Activated naive CD8-positive, alpha-beta T cell treated with anti-CD3 and anti-CD28 coated beads, Interleukin-2, amount 50 U/mL, for 24 hours (primary cell): ENCODE results near the gene MLH3.
"Not testable (repeated sequence)": the region's sequence is repeated elsewhere in the genome, so short reads cannot be mapped to it uniquely, and the experiment has no call there.

Experiments used
- ATAC-seq: fragments of 150-1000 bp; cut with Tn5 transposase; one replicate; pipeline ENCODE4 v1.10.0; 2021
- DNase-seq: peaks from one replicate; pipeline ENCODE4 v3.0.0; 2021
- H3K27ac Mint-ChIP-seq: one replicate; pipeline ENCODE4 v1.8.0; 2021; ENCODE audit warnings: mild to moderate bottlenecking, mixed read lengths
- H3K27me3 Mint-ChIP-seq: one replicate; pipeline ENCODE4 v1.8.0; 2021; ENCODE audit warnings: mixed read lengths
- H3K36me3 Mint-ChIP-seq: one replicate; pipeline ENCODE4 v1.8.0; 2021; ENCODE audit warnings: low read depth, mixed read lengths
- H3K4me1 Mint-ChIP-seq: one replicate; pipeline ENCODE4 v1.8.0; 2021; ENCODE audit warnings: mixed read lengths
- H3K4me3 Mint-ChIP-seq: one replicate; pipeline ENCODE4 v1.8.0; 2021; ENCODE audit warnings: mild to moderate bottlenecking, moderate library complexity, mixed read lengths
- H3K9me3 Mint-ChIP-seq: one replicate; pipeline ENCODE4 v1.8.0; 2021; ENCODE audit warnings: mixed read lengths

Gene MLH3

GRCh38 chr14:75077794-75078193 lies 26.5 kb upstream of the MLH3 start:
- no peak for ATAC-seq
- H3K36me3 Mint-ChIP-seq, result no peaks in the 10 kb centered on the region
- DNase-seq, result no peak
- H3K4me1 Mint-ChIP-seq, result no peaks in the 10 kb centered on the region
- H3K9me3 Mint-ChIP-seq, result no peaks in the 10 kb centered on the region
- H3K27me3 Mint-ChIP-seq, result no peaks in the 10 kb centered on the region
- no peak overlapping the region for H3K4me3 Mint-ChIP-seq
- H3K27ac Mint-ChIP-seq, result no peak overlapping the region

- DNase-seq (no peak), ATAC-seq (no peak)
- Mint-ChIP-seq H3K36me3 (no peaks in the 10 kb centered on the region), H3K9me3 (no peaks in the 10 kb centered on the region), H3K27ac (no peak overlapping the region), H3K4me1 (peaks cover 3% of the 10 kb centered on the region), H3K4me3 (no peak overlapping the region), H3K27me3 (no peaks in the 10 kb centered on the region)
These were observed 19.1 kb upstream of the MLH3 start for GRCh38 chr14:75070383-75070782.

GRCh38 chr14:75069811-75070145 lies 18.5 kb upstream of the MLH3 start:
- no peak overlapping the region for H3K4me3 Mint-ChIP-seq
- no peaks in the 10 kb centered on the region for H3K36me3 Mint-ChIP-seq
- ATAC-seq (no peak), DNase-seq (no peak)
- H3K27me3 Mint-ChIP-seq, result no peaks in the 10 kb centered on the region
- H3K9me3 Mint-ChIP-seq, result no peaks in the 10 kb centered on the region
- H3K27ac Mint-ChIP-seq, result no peak overlapping the region
- H3K4me1 Mint-ChIP-seq, result peaks cover 3% of the 10 kb centered on the region

- H3K27ac Mint-ChIP-seq, result no peak within 1 kb of the TSS
- H3K9me3 Mint-ChIP-seq, result no peaks in the 10 kb centered on the region
These were observed 18.0 kb upstream of the MLH3 start, which contains the start of gene ZC2HC1C for GRCh38 chr14:75069121-75069810. Gene ZC2HC1C, plus strand, starts transcription at chr14:75069641. Its CDS starts 933 bp downstream, at chr14:75070574.

GRCh38 chr14:75068294-75069120 lies 17.2 kb upstream of the MLH3 start:
- Mint-ChIP-seq H3K27ac (no peak overlapping the region), H3K9me3 (no peaks in the 10 kb centered on the region), H3K36me3 (no peaks in the 10 kb centered on the region), H3K4me1 (peaks cover 13% of the 10 kb centered on the region), H3K27me3 (no peaks in the 10 kb centered on the region), H3K4me3 (no peak overlapping the region)
- ATAC-seq, result no peak
- no peak for DNase-seq

More at GRCh38 chr14:75069121-75069810, 18.0 kb upstream of the MLH3 start, which contains the start of gene ZC2HC1C:
- no peaks in the 10 kb centered on the region for H3K36me3 Mint-ChIP-seq
- H3K4me3 Mint-ChIP-seq, result no peak within 1 kb of the TSS
- ATAC-seq (peak; percentile 91), DNase-seq (peak; percentile 81)
- H3K27me3 Mint-ChIP-seq, result no peaks in the 10 kb centered on the region
- peaks cover 6% of the 10 kb centered on the region for H3K4me1 Mint-ChIP-seq

GRCh38 chr14:75067765-75068164 lies 16.5 kb upstream of the MLH3 start:
- not testable (repeated sequence) for ATAC-seq

GRCh38 chr14:75067212-75067611 lies 15.9 kb upstream of the MLH3 start:
- Mint-ChIP-seq H3K36me3 (no peaks in the 10 kb centered on the region), H3K9me3 (no peaks in the 10 kb centered on the region), H3K27ac (no peak overlapping the region), H3K4me3 (no peak overlapping the region), H3K27me3 (no peaks in the 10 kb centered on the region), H3K4me1 (peaks cover 23% of the 10 kb centered on the region)
- ATAC-seq (no peak), DNase-seq (no peak)

More at GRCh38 chr14:75067765-75068164, 16.5 kb upstream of the MLH3 start:
- H3K4me3 Mint-ChIP-seq, H3K36me3 Mint-ChIP-seq, H3K9me3 Mint-ChIP-seq, H3K27me3 Mint-ChIP-seq, DNase-seq, H3K27ac Mint-ChIP-seq: not testable (repeated sequence)
- peaks cover 18% of the 10 kb centered on the region for H3K4me1 Mint-ChIP-seq

GRCh38 chr14:75066691-75067090 lies 15.4 kb upstream of the MLH3 start:
- no peak overlapping the region for H3K27ac Mint-ChIP-seq
- peaks cover 2% of the 10 kb centered on the region for H3K36me3 Mint-ChIP-seq
- ATAC-seq (no peak), DNase-seq (no peak)
- no peak overlapping the region for H3K4me3 Mint-ChIP-seq
- no peaks in the 10 kb centered on the region for H3K27me3 Mint-ChIP-seq
- H3K9me3 Mint-ChIP-seq, result no peaks in the 10 kb centered on the region
- H3K4me1 Mint-ChIP-seq, result peaks cover 23% of the 10 kb centered on the region

- Mint-ChIP-seq H3K36me3 (peaks cover 23% of the 10 kb centered on the region), H3K4me1 (peaks cover 25% of the 10 kb centered on the region), H3K4me3 (peak overlapping the region; percentile 98), H3K9me3 (no peaks in the 10 kb centered on the region), H3K27ac (peak overlapping the region; percentile 95), H3K27me3 (no peaks in the 10 kb centered on the region)
- peak; percentile 8 for ATAC-seq
- no peak for DNase-seq
These were observed 12.9 kb upstream of the MLH3 start for GRCh38 chr14:75064205-75064567.

- DNase-seq (peak; percentile 95), ATAC-seq (peak; percentile 100)
- H3K9me3 Mint-ChIP-seq, result no peaks in the 10 kb centered on the region
- peak within 1 kb of the TSS; percentile 95 for H3K27ac Mint-ChIP-seq
- H3K4me3 Mint-ChIP-seq, result peak within 1 kb of the TSS; percentile 98
- peaks cover 24% of the 10 kb centered on the region for H3K36me3 Mint-ChIP-seq
- peaks cover 25% of the 10 kb centered on the region for H3K4me1 Mint-ChIP-seq
- H3K27me3 Mint-ChIP-seq, result no peaks in the 10 kb centered on the region
These were observed 12.4 kb upstream of the MLH3 start, which contains the start of gene ACYP1 for GRCh38 chr14:75063491-75064204. Gene ACYP1, minus strand, starts transcription at chr14:75064024. Its CDS starts 471 bp downstream, at chr14:75063553.

GRCh38 chr14:75063013-75063412 lies 11.7 kb upstream of the MLH3 start:
- Mint-ChIP-seq H3K27me3 (no peaks in the 10 kb centered on the region), H3K4me1 (peaks cover 25% of the 10 kb centered on the region), H3K27ac (peak overlapping the region; percentile 95), H3K4me3 (peak overlapping the region; percentile 98), H3K9me3 (no peaks in the 10 kb centered on the region), H3K36me3 (peaks cover 27% of the 10 kb centered on the region)
- DNase-seq (no peak), ATAC-seq (no peak)

- Mint-ChIP-seq H3K27ac (no peak overlapping the region), H3K4me1 (peaks cover 29% of the 10 kb centered on the region), H3K9me3 (no peaks in the 10 kb centered on the region), H3K27me3 (no peaks in the 10 kb centered on the region), H3K4me3 (no peak overlapping the region), H3K36me3 (peaks cover 42% of the 10 kb centered on the region)
- DNase-seq (no peak), ATAC-seq (no peak)
These were observed 9.2 kb upstream of the MLH3 start for GRCh38 chr14:75060420-75060819.

GRCh38 chr14:75059642-75060041 lies 8.4 kb upstream of the MLH3 start:
- no peaks in the 10 kb centered on the region for H3K9me3 Mint-ChIP-seq
- ATAC-seq, result no peak
- peaks cover 46% of the 10 kb centered on the region for H3K36me3 Mint-ChIP-seq
- H3K27me3 Mint-ChIP-seq, result no peaks in the 10 kb centered on the region
- H3K4me1 Mint-ChIP-seq, result peaks cover 27% of the 10 kb centered on the region
- H3K4me3 Mint-ChIP-seq, result no peak overlapping the region
- H3K27ac Mint-ChIP-seq, result no peak overlapping the region
- no peak for DNase-seq

GRCh38 chr14:75054421-75054820 lies 3.2 kb upstream of the MLH3 start:
- DNase-seq (no peak), ATAC-seq (no peak)
- H3K4me1 Mint-ChIP-seq, result peaks cover 31% of the 10 kb centered on the region
- no peaks in the 10 kb centered on the region for H3K9me3 Mint-ChIP-seq
- no peak overlapping the region for H3K4me3 Mint-ChIP-seq
- H3K27me3 Mint-ChIP-seq, result peaks cover 4% of the 10 kb centered on the region
- peaks cover 47% of the 10 kb centered on the region for H3K36me3 Mint-ChIP-seq
- H3K27ac Mint-ChIP-seq, result no peak overlapping the region
